Erythroblast (primary cell): Measurements from ENCODE around the gene CACNA1C.

Experiments used
- GATA1 ChIP-seq: IDR thresholded peaks from 2 replicates; pipeline ENCODE4 v1.6.1; 2011; ENCODE audit warnings: low read depth, mild to moderate bottlenecking, control low read depth, low read length, moderate library complexity
- POLR2A ChIP-seq: IDR thresholded peaks from 2 replicates; pipeline ENCODE4 v1.6.1; 2011; ENCODE audit warnings: mild to moderate bottlenecking, low read length

GRCh38 chr12:2391740-2392331, 339.0 kb downstream of the CACNA1C start:
- TF ChIP-seq POLR2A, result no peak
- no peak for TF ChIP-seq GATA1
